HEK293T (cell line): ENCODE results near the gene VEZF1.

Source experiments
- FOXK2 ChIP-seq: fragments of 450-650 bp; IDR thresholded peaks from 2 replicates; pipeline ENCODE4 v1.6.1; 2016; ENCODE audit warnings: mild to moderate bottlenecking
- FOXM1 ChIP-seq: fragments of 450-650 bp; IDR thresholded peaks from 2 replicates; pipeline ENCODE4 v1.6.1; 2017; ENCODE audit warnings: mild to moderate bottlenecking, borderline replicate concordance
- NFRKB ChIP-seq: fragments of 450-650 bp; IDR thresholded peaks from 2 replicates; pipeline ENCODE4 v1.6.1; 2016; ENCODE audit warnings: mild to moderate bottlenecking, moderate library complexity
- PKNOX1 ChIP-seq: fragments of 450-650 bp; IDR thresholded peaks from 2 replicates; pipeline ENCODE4 v1.6.1; 2016
- SP1 ChIP-seq: fragments of 450-650 bp; IDR thresholded peaks from 2 replicates; pipeline ENCODE4 v1.6.1; 2017
- SUZ12 ChIP-seq: fragments of 450-650 bp; IDR thresholded peaks from 2 replicates; pipeline ENCODE4 v1.6.1; 2016; ENCODE audit warnings: mild to moderate bottlenecking
- ZNF384 ChIP-seq: fragments of 450-650 bp; IDR thresholded peaks from 2 replicates; pipeline ENCODE4 v1.6.1; 2016

GRCh38 chr17:57943140-57943539 lies 44.9 kb downstream of the VEZF1 start:
- TF ChIP-seq SP1 (no peak), NFRKB (no peak), ZNF384 (no peak), PKNOX1 (no peak), SUZ12 (no peak), FOXK2 (no peak), FOXM1 (no peak)
